Femur (tissue), 1 donor: Measurements from ENCODE around the gene GOLGA2.

Source experiments
- DNase-seq: peaks from one replicate; pipeline ENCODE4 v3.0.0-alpha.2; 2017

GOLGA2 gene

DNA sequence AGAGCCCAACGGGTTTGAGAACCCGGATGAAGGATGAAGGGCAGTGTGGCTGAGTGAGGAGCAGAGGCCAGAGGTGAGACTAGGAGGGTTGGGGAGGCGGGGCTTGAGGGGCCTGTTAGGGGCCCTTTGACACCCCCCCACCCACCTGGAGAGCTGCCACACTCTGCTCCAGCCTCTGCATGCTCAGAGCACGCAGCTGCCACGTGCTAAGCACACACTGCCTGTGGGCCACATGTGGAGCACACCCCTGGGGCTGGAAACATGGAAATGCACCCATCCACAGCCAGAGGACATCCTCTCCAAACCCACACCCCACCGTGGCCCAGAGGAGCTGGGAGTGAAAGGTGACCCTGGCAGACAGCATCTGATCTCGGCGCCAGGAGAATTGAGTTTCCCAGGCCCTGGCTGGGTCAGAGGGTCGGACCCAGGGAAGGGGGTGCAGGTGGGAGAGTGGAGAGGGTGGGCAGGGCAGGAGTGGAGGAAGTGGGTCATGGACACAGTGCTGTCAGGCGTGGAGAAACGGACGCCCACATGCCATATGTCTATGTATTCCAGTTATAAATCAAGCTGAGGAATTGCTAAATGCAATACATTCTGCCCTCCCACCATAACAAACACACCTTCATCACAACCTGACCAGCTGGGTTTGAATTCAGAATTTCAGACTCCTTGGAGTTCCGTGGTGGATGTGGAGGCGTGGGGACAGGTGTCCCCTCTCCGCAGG, 66.7 kb downstream of the GOLGA2 start:
- no peak for DNase-seq

DNA sequence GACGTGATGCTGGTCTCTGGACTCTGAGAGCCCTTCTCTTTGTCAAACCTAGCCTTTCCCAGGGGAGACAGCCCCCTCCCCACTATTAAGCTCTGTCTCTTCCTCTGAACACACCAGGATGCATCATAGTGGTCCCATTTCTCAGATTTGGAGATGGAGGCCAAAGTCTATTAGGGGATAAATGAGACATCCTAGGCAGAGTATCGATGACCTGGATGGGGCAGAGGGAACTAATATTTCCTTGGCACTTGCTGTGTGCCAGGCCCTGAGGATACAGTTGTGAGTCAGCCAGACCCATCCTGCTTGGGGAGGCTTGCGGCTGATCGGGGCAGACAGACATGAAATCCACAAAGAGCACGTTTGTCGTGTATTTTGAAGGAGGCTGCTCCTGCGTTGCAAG, 67.4 kb downstream of the GOLGA2 start:
- no peak for DNase-seq

- no peak for DNase-seq
Observed at GRCh38 chr9:128206916-128207910, 68.6 kb downstream of the GOLGA2 start.

DNA sequence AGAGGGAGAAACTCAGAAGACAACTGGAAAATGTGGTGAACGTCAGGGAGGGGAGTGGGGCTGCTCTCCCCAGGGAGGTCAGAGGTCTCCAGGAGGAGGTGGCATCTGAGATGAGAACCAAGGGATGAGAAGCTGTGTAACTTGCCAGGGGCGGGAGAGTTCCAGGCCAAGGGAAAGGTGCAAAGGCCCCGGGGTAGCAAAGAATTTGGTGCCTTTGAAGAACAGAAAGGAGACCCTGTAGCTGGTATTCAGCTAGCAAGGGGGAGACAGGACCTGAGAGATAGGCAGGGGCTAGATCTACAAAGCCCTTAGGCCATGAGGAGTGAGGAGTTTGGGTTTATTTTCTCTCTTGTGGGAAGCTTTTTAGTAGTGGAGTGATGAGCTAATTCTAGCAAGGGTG, 69.3 kb downstream of the GOLGA2 start:
- DNase-seq, result no peak
